ENCODE measurements around the gene KIF5C. TPM values are rescaled to one million over a fixed set of nuclear protein-coding genes. Genes with fewer than 3 reads are reported as not detected.

The KIF5C gene
- total and polyA plus RNA-seq, 2 donors (not counting 1 experiment from before 2014, with no cell fraction given) = 1.9 to 6.1 TPM

DNA sequence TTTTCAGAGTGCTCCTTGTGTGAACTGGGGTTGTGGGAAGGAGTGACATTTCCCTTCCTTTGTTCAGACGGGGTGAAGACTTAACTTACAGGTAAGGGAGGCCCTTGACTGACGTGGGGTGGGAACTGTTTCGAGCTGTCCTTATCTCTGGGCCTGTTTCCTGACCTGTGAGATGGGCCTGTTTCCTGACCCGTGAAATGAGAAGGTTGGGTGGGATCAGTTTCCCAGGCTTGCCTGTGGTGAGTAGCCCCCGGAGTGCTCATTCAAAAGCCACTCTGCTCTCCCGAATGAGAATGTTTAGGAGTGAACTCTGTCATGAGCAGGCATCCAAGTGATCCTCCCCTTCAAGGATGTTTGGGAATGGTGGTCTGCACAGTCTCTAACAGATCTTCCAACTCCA is 159.4 kb downstream of the KIF5C start:
- no peaks in the 10 kb centered on the region for H4K20me1 ChIP-seq (ENCODE audit: control insufficient read depth, insufficient read depth, low read length, poor library complexity, severe bottlenecking)
- Mint-ChIP-seq H3K4me1 (peaks cover 19% of the 10 kb centered on the region), H3K27me3 (peaks cover 3% of the 10 kb centered on the region), H3K9me3 (ENCODE audit: insufficient read depth) (no peaks in the 10 kb centered on the region), H3K27ac (no peak overlapping the region), H3K4me3 (no peak overlapping the region)
- no peaks in the 10 kb centered on the region for H3K36me3 ChIP-seq (replicated peaks in 1 of 2; ENCODE audit: control extremely low read depth in 1 of 2, control insufficient read depth in 1 of 2, extremely low read depth in 1 of 2, insufficient read depth in 2 of 2, low read length in 1 of 2)
- no peaks in the 10 kb centered on the region for H3K79me2 ChIP-seq (ENCODE audit: control insufficient read depth, insufficient read depth, low read length)
- ChIA-PET POLR2A (no interaction called here), CTCF (interaction anchor here (6.4 kb wide), 1 partner anchor 17 kb away, joined by 38 read pairs; no protein-coding TSS in a partner anchor)
- H3K4me3 ChIP-seq (ENCODE audit: control extremely low read depth in 1 of 5, extremely low read depth in 1 of 5, insufficient read depth in 1 of 5, low read depth in 2 of 5, low read length in 4 of 5) = no peak overlapping the region
- no peaks in the 10 kb centered on the region for H3K9me3 ChIP-seq (ENCODE audit: control extremely low read depth in 1 of 3, control insufficient read depth in 2 of 3, insufficient read depth in 1 of 3, low read length in 2 of 3)
- WGBS (ENCODE audit: insufficient coverage) = 100% methylated on average over 1 of the region's 6 CpGs
- H3K4me1 ChIP-seq (ENCODE audit: control insufficient read depth in 2 of 2, insufficient read depth in 2 of 2, low read length in 2 of 2) = peaks cover 11 to 29% of the 10 kb centered on the region in 2 donors
- no peak overlapping the region for H3K9ac ChIP-seq (ENCODE audit: low read length)
- DNase-seq (no peak), ATAC-seq (ENCODE audit: low read depth) (no peak)
- H2AFZ ChIP-seq (ENCODE audit: insufficient read depth, low read depth, low read length, poor library complexity, severe bottlenecking) = no peak overlapping the region
- H3K4me2 ChIP-seq (replicated peaks; ENCODE audit: low read depth, low read length, poor library complexity, severe bottlenecking) = no peak overlapping the region
- TF ChIP-seq, protein P1, sequence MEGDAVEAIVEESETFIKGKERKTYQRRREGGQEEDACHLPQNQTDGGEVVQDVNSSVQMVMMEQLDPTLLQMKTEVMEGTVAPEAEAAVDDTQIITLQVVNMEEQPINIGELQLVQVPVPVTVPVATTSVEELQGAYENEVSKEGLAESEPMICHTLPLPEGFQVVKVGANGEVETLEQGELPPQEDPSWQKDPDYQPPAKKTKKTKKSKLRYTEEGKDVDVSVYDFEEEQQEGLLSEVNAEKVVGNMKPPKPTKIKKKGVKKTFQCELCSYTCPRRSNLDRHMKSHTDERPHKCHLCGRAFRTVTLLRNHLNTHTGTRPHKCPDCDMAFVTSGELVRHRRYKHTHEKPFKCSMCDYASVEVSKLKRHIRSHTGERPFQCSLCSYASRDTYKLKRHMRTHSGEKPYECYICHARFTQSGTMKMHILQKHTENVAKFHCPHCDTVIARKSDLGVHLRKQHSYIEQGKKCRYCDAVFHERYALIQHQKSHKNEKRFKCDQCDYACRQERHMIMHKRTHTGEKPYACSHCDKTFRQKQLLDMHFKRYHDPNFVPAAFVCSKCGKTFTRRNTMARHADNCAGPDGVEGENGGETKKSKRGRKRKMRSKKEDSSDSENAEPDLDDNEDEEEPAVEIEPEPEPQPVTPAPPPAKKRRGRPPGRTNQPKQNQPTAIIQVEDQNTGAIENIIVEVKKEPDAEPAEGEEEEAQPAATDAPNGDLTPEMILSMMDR (IDR thresholded peaks at IDR 0.05) = no peak
- TF ChIP-seq EZH2 (IDR thresholded peaks at IDR 0.05; ENCODE audit: borderline replicate concordance, insufficient read depth, low read depth, low read length, poor library complexity, severe bottlenecking) = no peak
- intact Hi-C loops (cut with micrococcal nuclease) = no loop called here
- no peak overlapping the region for H3K27ac ChIP-seq (ENCODE audit: low read length in 2 of 2)
- H3K27me3 ChIP-seq (replicated peaks in 1 of 4; ENCODE audit: control extremely low read depth in 1 of 4, control insufficient read depth in 3 of 4, insufficient read depth in 4 of 4, low read length in 3 of 4) = peaks cover 0 to 14% (median 7%) of the 10 kb centered on the region in 4 experiments

DNA sequence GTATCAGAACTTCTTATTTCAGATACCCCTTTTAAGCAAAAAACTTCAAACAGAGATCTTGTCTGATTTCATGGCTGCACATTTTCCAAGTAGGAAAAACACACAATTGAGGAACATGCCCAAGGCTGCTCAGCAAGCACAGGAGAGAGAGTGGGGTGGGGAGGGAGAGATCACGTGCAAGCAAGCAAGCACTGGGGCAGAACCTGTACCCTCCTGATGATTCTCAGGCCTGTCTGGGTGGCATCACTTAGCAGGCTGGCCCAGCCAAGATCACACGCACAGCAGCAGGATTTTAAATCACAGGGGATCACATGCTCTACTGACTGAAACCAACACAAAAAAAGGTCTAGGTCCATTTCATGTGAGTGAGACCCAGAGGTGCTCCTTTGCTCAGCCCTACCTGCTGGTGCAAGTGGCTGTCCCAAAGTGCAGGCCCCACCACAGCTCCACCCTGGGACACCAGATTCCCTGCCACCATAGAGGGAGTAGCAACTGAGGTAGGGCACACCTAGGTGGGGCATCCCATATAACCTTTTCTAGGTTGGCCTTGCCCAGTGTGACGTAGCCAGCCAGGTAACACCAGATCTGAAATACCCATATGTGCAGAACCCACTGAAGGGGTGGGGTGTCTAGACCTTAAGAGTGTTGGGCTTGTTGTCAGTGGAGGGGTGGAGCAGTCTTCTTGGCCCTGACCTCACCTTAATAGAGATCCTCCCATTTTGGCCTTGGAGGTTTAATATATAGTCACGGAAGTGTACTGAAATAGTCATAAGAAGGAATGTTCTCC is 161.7 kb downstream of the KIF5C start:
- no peak overlapping the region for H3K4me3 ChIP-seq (ENCODE audit: control extremely low read depth in 1 of 5, extremely low read depth in 1 of 5, insufficient read depth in 1 of 5, low read depth in 2 of 5, low read length in 4 of 5)
- H3K9me3 ChIP-seq (ENCODE audit: control extremely low read depth in 1 of 3, control insufficient read depth in 2 of 3, insufficient read depth in 1 of 3, low read length in 2 of 3) = no peaks in the 10 kb centered on the region
- Mint-ChIP-seq H3K4me1 (peaks cover 24% of the 10 kb centered on the region), H3K4me3 (peak overlapping the region; percentile 21), H3K9me3 (ENCODE audit: insufficient read depth) (no peaks in the 10 kb centered on the region), H3K27me3 (peaks cover 14% of the 10 kb centered on the region), H3K27ac (peak overlapping the region; percentile 66)
- H2AFZ ChIP-seq (ENCODE audit: insufficient read depth, low read depth, low read length, poor library complexity, severe bottlenecking) = no peak overlapping the region
- TF ChIP-seq, protein P1 (IDR thresholded peaks at IDR 0.05) = no peak
- TF ChIP-seq EZH2 (IDR thresholded peaks at IDR 0.05; ENCODE audit: borderline replicate concordance, insufficient read depth, low read depth, low read length, poor library complexity, severe bottlenecking) = no peak
- peak; percentile 50 for ATAC-seq (ENCODE audit: low read depth)
- H3K79me2 ChIP-seq (ENCODE audit: control insufficient read depth, insufficient read depth, low read length) = no peaks in the 10 kb centered on the region
- H3K36me3 ChIP-seq (replicated peaks in 1 of 2; ENCODE audit: control extremely low read depth in 1 of 2, control insufficient read depth in 1 of 2, extremely low read depth in 1 of 2, insufficient read depth in 2 of 2, low read length in 1 of 2) = no peaks in the 10 kb centered on the region
- no peak overlapping the region for H3K9ac ChIP-seq (ENCODE audit: low read length)
- POLR2A ChIA-PET = no interaction called here
- peaks cover 0 to 17% (median 8%) of the 10 kb centered on the region in 4 experiments for H3K27me3 ChIP-seq (replicated peaks in 1 of 4; ENCODE audit: control extremely low read depth in 1 of 4, control insufficient read depth in 3 of 4, insufficient read depth in 4 of 4, low read length in 3 of 4)
- H4K20me1 ChIP-seq (ENCODE audit: control insufficient read depth, insufficient read depth, low read length, poor library complexity, severe bottlenecking) = no peaks in the 10 kb centered on the region
- no peak overlapping the region for H3K4me2 ChIP-seq (replicated peaks; ENCODE audit: low read depth, low read length, poor library complexity, severe bottlenecking)
- intact Hi-C loops (cut with micrococcal nuclease) = no loop called here
- DNase-seq = peak; percentile 22
- H3K27ac ChIP-seq (ENCODE audit: low read length in 2 of 2) = no peak overlapping the region
- H3K4me1 ChIP-seq (ENCODE audit: control insufficient read depth in 2 of 2, insufficient read depth in 2 of 2, low read length in 2 of 2) = peaks cover 11 to 27% of the 10 kb centered on the region in 2 donors
- WGBS (ENCODE audit: insufficient coverage) = 53% methylated on average over 3 of the region's 4 CpGs
- CTCF ChIA-PET = interaction anchor here (5.1 to 6.4 kb wide), 2 partner anchors 19 kb away, joined by 38 to 54 read pairs; no protein-coding TSS in a partner anchor

Data from B cell (primary cell).